LNCAP (cell line): ENCODE data around the gene SLC5A9.

Experiments used
- TF ChIP-seq, protein P1 (sequence below): fragments of 450-650 bp; IDR thresholded peaks from 2 replicates; pipeline ENCODE4 v1.5.1; 2017; ENCODE audit warnings: mild to moderate bottlenecking

SLC5A9 gene

DNA sequence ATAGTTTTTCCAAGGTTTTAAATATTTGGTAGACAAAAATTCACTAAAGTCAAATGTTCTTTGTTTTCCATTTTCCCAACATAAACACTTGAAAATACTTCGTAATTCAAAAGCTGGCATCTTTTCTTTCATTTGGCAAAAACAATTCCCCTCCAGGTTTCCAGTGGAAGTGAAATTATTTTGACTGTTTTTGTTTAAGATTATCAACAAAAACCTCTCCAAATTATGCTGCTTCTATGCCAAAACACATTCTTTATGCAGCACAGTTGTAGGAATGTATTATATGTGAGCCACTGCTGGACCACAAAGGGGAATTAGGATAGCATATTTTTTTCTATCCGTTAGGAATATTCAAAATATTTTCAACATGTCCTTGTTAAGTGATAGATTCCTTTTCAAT, 44.1 kb downstream of the SLC5A9 start:
- TF ChIP-seq, protein P1, sequence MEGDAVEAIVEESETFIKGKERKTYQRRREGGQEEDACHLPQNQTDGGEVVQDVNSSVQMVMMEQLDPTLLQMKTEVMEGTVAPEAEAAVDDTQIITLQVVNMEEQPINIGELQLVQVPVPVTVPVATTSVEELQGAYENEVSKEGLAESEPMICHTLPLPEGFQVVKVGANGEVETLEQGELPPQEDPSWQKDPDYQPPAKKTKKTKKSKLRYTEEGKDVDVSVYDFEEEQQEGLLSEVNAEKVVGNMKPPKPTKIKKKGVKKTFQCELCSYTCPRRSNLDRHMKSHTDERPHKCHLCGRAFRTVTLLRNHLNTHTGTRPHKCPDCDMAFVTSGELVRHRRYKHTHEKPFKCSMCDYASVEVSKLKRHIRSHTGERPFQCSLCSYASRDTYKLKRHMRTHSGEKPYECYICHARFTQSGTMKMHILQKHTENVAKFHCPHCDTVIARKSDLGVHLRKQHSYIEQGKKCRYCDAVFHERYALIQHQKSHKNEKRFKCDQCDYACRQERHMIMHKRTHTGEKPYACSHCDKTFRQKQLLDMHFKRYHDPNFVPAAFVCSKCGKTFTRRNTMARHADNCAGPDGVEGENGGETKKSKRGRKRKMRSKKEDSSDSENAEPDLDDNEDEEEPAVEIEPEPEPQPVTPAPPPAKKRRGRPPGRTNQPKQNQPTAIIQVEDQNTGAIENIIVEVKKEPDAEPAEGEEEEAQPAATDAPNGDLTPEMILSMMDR: no peak

DNA sequence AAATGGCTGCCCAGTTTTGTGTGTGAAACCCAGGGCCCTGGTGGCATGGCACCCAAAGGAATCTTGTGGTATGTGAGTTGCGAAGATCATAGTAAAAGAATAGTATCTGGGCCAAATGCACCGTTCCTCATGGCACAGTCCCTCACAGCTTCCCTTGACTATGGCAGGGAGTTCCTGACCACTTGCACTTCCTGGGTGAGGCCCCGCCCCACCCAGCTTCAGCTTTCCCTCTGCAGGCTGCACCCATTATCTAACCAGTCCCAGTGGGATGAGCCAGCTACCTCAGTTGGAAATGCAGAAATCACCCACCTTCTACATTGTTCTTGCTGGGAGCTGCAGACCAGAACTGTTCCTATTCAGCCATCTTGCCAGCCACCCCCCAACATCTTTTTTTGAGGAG, 63.0 kb downstream of the SLC5A9 start:
- TF ChIP-seq, protein P1: no peak

DNA sequence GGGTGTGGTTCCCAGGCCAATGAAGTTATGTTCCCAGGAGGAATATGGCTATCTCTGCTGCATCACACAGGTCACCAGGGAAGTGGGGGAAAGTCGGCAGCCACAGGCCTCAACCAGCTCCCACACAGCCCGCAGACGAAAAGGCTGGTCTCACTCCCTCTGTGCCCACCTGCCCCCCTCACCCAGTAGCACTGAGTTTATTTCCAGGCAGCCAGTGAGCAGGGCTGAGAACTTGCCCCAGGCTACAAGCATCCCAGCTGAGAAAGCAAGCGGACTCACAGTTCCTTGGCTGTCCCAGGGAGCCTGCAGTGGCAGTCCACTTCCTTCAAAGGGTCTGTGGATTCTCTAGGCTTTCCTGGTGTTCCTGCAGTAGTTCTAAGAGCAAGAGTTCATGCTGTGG, 68.9 kb downstream of the SLC5A9 start:
- TF ChIP-seq, protein P1: no peak

DNA sequence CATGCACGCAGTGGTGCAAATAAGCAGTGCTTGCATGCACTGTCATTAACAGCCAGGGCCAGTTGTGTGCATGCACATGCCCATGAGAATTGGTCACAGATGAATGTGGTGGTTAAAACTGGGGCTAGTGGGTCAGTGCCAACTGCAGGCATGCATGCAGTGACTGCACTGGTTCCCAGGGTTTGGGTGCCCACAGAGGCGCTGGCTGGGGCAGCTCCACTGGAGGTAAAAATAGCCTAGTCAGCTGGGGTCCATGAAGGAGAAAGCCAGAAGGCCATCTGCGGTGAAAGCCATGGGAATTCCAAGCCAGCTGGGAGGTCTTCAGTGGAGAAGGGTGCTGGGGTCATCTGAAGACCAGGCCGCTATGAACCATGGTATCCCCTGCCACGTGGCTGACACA, 70.2 kb downstream of the SLC5A9 start:
- TF ChIP-seq, protein P1: no peak

DNA sequence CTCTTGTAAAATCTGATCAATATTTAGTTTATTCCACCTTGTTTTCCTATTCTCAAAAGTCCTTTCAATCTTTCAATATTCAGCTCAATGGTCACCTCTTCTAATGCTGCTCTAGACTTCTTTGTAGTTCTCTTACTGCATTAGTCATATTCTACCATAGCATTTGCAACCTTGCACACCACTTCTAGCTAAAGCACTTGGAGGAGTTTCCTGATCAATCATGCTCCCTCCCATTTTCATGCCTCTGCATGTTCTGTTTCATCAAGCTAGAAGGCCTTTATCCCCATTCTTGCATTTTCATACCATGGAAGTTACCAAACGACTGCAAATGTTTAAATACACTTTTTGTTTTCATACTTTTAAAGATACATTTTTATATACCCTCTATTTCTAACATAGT, 72.1 kb downstream of the SLC5A9 start:
- TF ChIP-seq, protein P1: no peak
